ENCODE measurements around the gene PLOD1.

PLOD1 gene

GRCh38 chr1:11934302-11935056 is at the start of gene PLOD1:
Gene PLOD1, plus strand, starts transcription at chr1:11934717. Its CDS starts 63 bp downstream, at chr1:11934780.
- peak; percentile 65 for DNase-seq (ENCODE audit: low read depth)
- peak within 1 kb of the TSS; percentile 63 for H3K4me3 ChIP-seq (ENCODE audit: low read depth, low read length)
- no peak for TF ChIP-seq CTCF (IDR thresholded peaks at IDR 0.05; ENCODE audit: control insufficient read depth, extremely low read depth, insufficient read depth)

GRCh38 chr1:11885916-11886315 is 48.6 kb upstream of the PLOD1 start:
- TF ChIP-seq CTCF (IDR thresholded peaks at IDR 0.05; ENCODE audit: control insufficient read depth, extremely low read depth, insufficient read depth), result no peak
- no peak for DNase-seq (ENCODE audit: low read depth)
- no peak overlapping the region for H3K4me3 ChIP-seq (ENCODE audit: low read depth, low read length)

DNA sequence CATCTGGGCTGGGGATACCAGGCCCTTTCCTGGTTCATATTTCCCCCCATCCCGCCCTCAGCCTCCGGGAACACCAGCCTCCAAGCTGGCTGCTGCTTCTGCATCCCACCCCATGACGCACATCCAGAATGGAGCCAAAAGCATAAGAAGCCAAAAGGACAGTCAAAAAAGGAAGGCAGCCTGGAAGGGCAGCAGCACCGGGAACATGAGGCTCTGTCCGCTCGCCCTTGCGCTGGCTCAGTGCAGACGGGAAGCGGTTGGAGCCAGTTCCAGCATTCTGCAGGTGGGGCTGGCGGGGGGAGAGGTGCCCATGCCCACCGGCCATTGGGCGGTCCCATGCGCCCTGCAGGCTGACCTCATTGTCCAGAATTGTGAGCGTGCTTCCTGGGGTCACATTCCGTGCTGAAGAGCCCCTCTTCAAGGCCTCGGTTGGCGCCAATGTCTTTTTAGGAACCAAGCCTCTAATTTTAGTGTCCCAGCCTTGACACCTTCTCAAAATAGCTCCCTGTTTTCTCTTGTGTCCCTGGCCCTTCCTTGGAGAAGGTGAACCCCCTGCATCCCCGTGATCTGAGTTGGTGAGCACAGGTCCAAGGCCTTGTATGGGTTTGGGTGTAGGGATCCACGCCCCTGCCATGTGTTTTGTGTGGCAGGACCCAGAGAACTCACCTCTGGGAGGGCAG is 47.4 kb upstream of the PLOD1 start:
- no peak for TF ChIP-seq CTCF (IDR thresholded peaks at IDR 0.05; ENCODE audit: control insufficient read depth, extremely low read depth, insufficient read depth)
- DNase-seq (ENCODE audit: low read depth), result no peak
- H3K4me3 ChIP-seq (ENCODE audit: low read depth, low read length), result no peak overlapping the region

DNA sequence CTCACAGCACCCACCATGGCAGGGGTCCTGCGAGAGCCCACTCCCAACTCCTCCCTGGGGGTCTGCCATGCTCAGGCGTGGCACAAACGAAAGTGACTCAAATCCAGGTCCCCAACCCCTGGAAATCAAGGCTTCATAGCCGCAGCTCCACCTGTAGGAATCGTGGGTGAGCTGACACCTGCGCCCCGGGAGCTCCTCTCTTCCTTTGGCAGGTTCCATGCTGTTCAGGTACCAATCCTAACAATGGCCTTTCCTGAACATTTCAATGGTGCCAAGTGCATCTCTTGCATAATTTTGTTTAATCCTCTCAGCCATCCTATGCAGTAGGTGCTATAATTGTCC is 46.9 kb upstream of the PLOD1 start:
- no peak for DNase-seq (ENCODE audit: low read depth)
- H3K4me3 ChIP-seq (ENCODE audit: low read depth, low read length), result no peak overlapping the region
- no peak for TF ChIP-seq CTCF (IDR thresholded peaks at IDR 0.05; ENCODE audit: control insufficient read depth, extremely low read depth, insufficient read depth)

GRCh38 chr1:11888206-11888876 is 46.2 kb upstream of the PLOD1 start:
- TF ChIP-seq CTCF (IDR thresholded peaks at IDR 0.05; ENCODE audit: control insufficient read depth, extremely low read depth, insufficient read depth), result no peak
- no peak for DNase-seq (ENCODE audit: low read depth)
- H3K4me3 ChIP-seq (ENCODE audit: low read depth, low read length), result no peak overlapping the region

GRCh38 chr1:11888877-11889208 is 45.7 kb upstream of the PLOD1 start:
- TF ChIP-seq CTCF (IDR thresholded peaks at IDR 0.05; ENCODE audit: control insufficient read depth, extremely low read depth, insufficient read depth), result no peak
- H3K4me3 ChIP-seq (ENCODE audit: low read depth, low read length), result no peak overlapping the region

More at GRCh38 chr1:11888877-11889208, 45.7 kb upstream of the PLOD1 start:
- no peak for DNase-seq (ENCODE audit: low read depth)
